Neural cell (in vitro differentiated cells): ENCODE measurements around the gene PMPCA. TPM values are rescaled to one million over a fixed set of nuclear protein-coding genes. Genes with fewer than 3 reads are reported as not detected.

Source experiments
- H2AFZ ChIP-seq: fragments of 200-600, 300-800 bp; sonication (generic), shearing (Covaris generic); 2 replicates; pipeline ENCODE4 v1.6.0; 2014; ENCODE audit warnings: low read depth, mild to moderate bottlenecking, antibody characterized with exemption, low read length, moderate library complexity
- H3F3A ChIP-seq: fragments of 200-600 bp; shearing (Covaris generic); 2 replicates; pipeline ENCODE4 v1.6.1; 2016; ENCODE audit warnings: mild to moderate bottlenecking, moderate library complexity, mixed read lengths, antibody characterized with exemption, low read length; ENCODE audit not compliant: insufficient read depth, poor library complexity, severe bottlenecking
- H3K27ac ChIP-seq: fragments of 200-600, 300-800 bp; sonication (generic), shearing (Covaris generic); 2 replicates; pipeline ENCODE4 v1.5.1; 2014; ENCODE audit warnings: mild to moderate bottlenecking, low read length, moderate library complexity
- H3K27me3 ChIP-seq: fragments of 300-800, 200-600 bp; sonication (generic), shearing (Covaris generic); 2 replicates; pipeline ENCODE4 v1.6.0; 2014; ENCODE audit warnings: mild to moderate bottlenecking, low read depth, low read length, moderate library complexity; ENCODE audit not compliant: insufficient read depth
- H3K36me3 ChIP-seq: fragments of 300-800, 200-600 bp; sonication (generic), shearing (Covaris generic); 2 replicates; pipeline ENCODE4 v1.5.1; 2014; ENCODE audit warnings: mild to moderate bottlenecking, antibody characterized with exemption, low read length, moderate library complexity; ENCODE audit not compliant: insufficient read depth
- H3K4me2 ChIP-seq: fragments of 300-800, 200-600 bp; sonication (generic), shearing (Covaris generic); 2 replicates; pipeline ENCODE4 v1.6.0; 2014; ENCODE audit warnings: mild to moderate bottlenecking, low read length
- H3K4me3 ChIP-seq: fragments of 300-800, 200-600 bp; sonication (generic), shearing (Covaris generic); 2 replicates; pipeline ENCODE4 v1.5.1; 2014; ENCODE audit warnings: mild to moderate bottlenecking, low read length, moderate library complexity
- H3K79me2 ChIP-seq: fragments of 200-600 bp; shearing (Covaris generic); replicated peaks from 2 replicates; pipeline ENCODE4 v1.6.0; 2014; ENCODE audit warnings: mild to moderate bottlenecking, low read length, moderate library complexity; ENCODE audit not compliant: insufficient read depth
- H3K9ac ChIP-seq: fragments of 300-800, 200-600 bp; sonication (generic), shearing (Covaris generic); 2 replicates; pipeline ENCODE4 v1.6.1; 2016; ENCODE audit warnings: mild to moderate bottlenecking, low read length, mixed read lengths
- H3K9me2 ChIP-seq: fragments of 200-600 bp; shearing (Covaris generic); 2 replicates; pipeline ENCODE4 v1.6.1; 2016; ENCODE audit warnings: mild to moderate bottlenecking, low read length, mixed read lengths; ENCODE audit not compliant: insufficient read depth
- H3K9me3 ChIP-seq: fragments of 200-600, 300-800 bp; sonication (generic), shearing (Covaris generic); 2 replicates; pipeline ENCODE4 v1.6.1; 2016; ENCODE audit warnings: mild to moderate bottlenecking, mixed run types, low read length, moderate library complexity, mixed read lengths
- H4K20me1 ChIP-seq: fragments of 200-600 bp; shearing (Covaris generic); 2 replicates; pipeline ENCODE4 v1.6.1; 2016; ENCODE audit warnings: mild to moderate bottlenecking, mixed run types; ENCODE audit not compliant: insufficient read depth
- EP300 ChIP-seq: fragments of 450-650 bp; conservative IDR thresholded peaks from 2 replicates; pipeline ENCODE4 v1.6.1; 2014; ENCODE audit warnings: antibody characterized with exemption, mild to moderate bottlenecking, moderate library complexity; ENCODE audit not compliant: poor library complexity, severe bottlenecking
- EZH2 ChIP-seq: fragments of 200-600, 300-800 bp; shearing (Covaris generic), sonication (generic); IDR thresholded peaks from 2 replicates; pipeline ENCODE4 v1.6.1; 2014; ENCODE audit warnings: antibody characterized with exemption, low read length, borderline replicate concordance, mild to moderate bottlenecking; ENCODE audit not compliant: insufficient read depth, poor library complexity, severe bottlenecking
- MXI1 ChIP-seq: fragments of 450-650 bp; conservative IDR thresholded peaks from 2 replicates; pipeline ENCODE4 v1.6.1; 2014; ENCODE audit warnings: antibody characterized with exemption, mild to moderate bottlenecking; ENCODE audit not compliant: poor library complexity, severe bottlenecking
- POLR2AphosphoS5 ChIP-seq: IDR thresholded peaks from 2 replicates; pipeline ENCODE4 v1.6.1; 2012
- RAD21 ChIP-seq: fragments of 450-650 bp; conservative IDR thresholded peaks from 2 replicates; pipeline ENCODE4 v1.6.1; 2014; ENCODE audit warnings: antibody characterized with exemption, mild to moderate bottlenecking, moderate library complexity
- SMC3 ChIP-seq: fragments of 450-650 bp; conservative IDR thresholded peaks from 2 replicates; pipeline ENCODE4 v1.6.1; 2014; ENCODE audit warnings: antibody characterized with exemption, mild to moderate bottlenecking, moderate library complexity; ENCODE audit not compliant: poor library complexity
- TAF1 ChIP-seq: IDR thresholded peaks from 2 replicates; pipeline ENCODE4 v1.6.1; 2012; ENCODE audit warnings: low read depth
- polyA plus RNA-seq: library from polyadenylated mRNA; depleted of rRNA; stranded (reverse); fragments of >200 nt; gene quantifications from 2 replicates; pipeline ENCODE4 v1.2.3, GENCODE V29; 2014
- TF ChIP-seq, protein P1 (sequence below): fragments of 450-650 bp; IDR thresholded peaks from 2 replicates; pipeline ENCODE4 v1.5.1; 2014; ENCODE audit warnings: antibody characterized with exemption, mild to moderate bottlenecking, moderate library complexity; ENCODE audit not compliant: poor library complexity, severe bottlenecking
- TF ChIP-seq, protein P2 (sequence below): IDR thresholded peaks from 2 replicates; pipeline ENCODE4 v1.6.1; 2012; ENCODE audit warnings: borderline replicate concordance

The PMPCA gene
- polyA plus RNA-seq, 1 donor from 2014 or later = 61.3 TPM

DNA sequence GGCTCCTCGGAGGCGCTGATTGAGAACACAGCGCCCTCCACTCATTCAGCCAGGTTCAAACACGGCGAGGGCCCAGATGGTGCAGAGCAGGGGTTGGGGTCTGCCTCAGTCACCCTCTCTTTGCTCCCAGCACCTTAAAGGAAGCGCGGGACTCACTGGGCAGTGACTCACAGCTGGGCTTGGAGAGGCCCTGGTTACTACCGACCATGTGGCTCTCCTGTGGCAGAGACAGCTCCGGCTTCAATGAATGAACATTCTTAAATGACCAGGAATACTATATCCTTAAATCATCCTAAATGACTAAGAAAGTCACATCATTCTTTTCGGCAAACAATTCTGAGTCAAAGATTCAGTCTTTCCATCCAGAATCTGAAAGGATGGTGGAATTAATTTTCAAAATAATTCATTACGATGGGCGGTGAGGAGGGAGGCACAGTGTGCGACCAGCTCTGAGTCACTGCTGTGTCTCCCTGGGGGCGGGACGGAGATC lies 30.8 kb downstream of the PMPCA start:
- Histone ChIP-seq H3K36me3 (peaks cover 6% of the 10 kb centered on the region), H3K4me3 (no peak overlapping the region), H3K79me2 (peaks cover 28% of the 10 kb centered on the region), H3K9me3 (no peaks in the 10 kb centered on the region), H3K27me3 (no peaks in the 10 kb centered on the region), H3K27ac (no peak overlapping the region), H3K9ac (no peak overlapping the region), H3K4me2 (no peak overlapping the region), H3F3A (no peaks in the 10 kb centered on the region), H4K20me1 (no peaks in the 10 kb centered on the region), H2AFZ (no peak overlapping the region), H3K9me2 (no peaks in the 10 kb centered on the region)
- TF ChIP-seq, protein P1, sequence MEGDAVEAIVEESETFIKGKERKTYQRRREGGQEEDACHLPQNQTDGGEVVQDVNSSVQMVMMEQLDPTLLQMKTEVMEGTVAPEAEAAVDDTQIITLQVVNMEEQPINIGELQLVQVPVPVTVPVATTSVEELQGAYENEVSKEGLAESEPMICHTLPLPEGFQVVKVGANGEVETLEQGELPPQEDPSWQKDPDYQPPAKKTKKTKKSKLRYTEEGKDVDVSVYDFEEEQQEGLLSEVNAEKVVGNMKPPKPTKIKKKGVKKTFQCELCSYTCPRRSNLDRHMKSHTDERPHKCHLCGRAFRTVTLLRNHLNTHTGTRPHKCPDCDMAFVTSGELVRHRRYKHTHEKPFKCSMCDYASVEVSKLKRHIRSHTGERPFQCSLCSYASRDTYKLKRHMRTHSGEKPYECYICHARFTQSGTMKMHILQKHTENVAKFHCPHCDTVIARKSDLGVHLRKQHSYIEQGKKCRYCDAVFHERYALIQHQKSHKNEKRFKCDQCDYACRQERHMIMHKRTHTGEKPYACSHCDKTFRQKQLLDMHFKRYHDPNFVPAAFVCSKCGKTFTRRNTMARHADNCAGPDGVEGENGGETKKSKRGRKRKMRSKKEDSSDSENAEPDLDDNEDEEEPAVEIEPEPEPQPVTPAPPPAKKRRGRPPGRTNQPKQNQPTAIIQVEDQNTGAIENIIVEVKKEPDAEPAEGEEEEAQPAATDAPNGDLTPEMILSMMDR = no peak
- TF ChIP-seq EZH2 (no peak), TAF1 (no peak), MXI1 (no peak), RAD21 (no peak)
- TF ChIP-seq, protein P2, sequence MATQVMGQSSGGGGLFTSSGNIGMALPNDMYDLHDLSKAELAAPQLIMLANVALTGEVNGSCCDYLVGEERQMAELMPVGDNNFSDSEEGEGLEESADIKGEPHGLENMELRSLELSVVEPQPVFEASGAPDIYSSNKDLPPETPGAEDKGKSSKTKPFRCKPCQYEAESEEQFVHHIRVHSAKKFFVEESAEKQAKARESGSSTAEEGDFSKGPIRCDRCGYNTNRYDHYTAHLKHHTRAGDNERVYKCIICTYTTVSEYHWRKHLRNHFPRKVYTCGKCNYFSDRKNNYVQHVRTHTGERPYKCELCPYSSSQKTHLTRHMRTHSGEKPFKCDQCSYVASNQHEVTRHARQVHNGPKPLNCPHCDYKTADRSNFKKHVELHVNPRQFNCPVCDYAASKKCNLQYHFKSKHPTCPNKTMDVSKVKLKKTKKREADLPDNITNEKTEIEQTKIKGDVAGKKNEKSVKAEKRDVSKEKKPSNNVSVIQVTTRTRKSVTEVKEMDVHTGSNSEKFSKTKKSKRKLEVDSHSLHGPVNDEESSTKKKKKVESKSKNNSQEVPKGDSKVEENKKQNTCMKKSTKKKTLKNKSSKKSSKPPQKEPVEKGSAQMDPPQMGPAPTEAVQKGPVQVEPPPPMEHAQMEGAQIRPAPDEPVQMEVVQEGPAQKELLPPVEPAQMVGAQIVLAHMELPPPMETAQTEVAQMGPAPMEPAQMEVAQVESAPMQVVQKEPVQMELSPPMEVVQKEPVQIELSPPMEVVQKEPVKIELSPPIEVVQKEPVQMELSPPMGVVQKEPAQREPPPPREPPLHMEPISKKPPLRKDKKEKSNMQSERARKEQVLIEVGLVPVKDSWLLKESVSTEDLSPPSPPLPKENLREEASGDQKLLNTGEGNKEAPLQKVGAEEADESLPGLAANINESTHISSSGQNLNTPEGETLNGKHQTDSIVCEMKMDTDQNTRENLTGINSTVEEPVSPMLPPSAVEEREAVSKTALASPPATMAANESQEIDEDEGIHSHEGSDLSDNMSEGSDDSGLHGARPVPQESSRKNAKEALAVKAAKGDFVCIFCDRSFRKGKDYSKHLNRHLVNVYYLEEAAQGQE = no peak

DNA sequence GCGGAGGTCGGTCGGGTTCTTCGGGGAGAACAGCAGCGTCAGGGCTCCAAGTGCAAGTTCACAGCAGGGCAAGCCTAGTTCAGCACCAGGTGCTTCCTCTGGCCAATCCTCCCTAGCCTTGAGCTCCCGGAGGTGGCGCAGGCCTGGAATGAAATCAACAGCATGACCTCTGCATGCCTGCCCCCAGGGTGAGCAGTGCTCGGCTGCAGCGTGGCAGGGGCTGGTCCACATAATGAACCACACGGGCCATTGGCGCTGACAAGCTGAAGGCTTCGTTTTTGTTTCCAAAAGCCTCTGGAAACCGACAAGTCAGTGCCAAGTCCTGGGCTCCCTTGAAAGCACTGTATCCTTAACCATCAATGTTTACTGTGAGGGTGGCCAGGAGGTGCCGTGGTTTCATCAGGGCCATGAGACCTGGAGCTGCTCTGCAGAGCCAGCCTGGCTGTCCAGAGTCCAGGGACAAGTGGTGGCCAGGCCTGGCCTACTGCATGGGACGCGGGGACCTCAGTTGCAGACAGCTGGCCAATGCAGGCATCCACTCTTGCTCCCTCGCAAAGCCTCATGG lies 31.3 kb downstream of the PMPCA start:
- no peaks in the 10 kb centered on the region for H4K20me1 ChIP-seq
- no peaks in the 10 kb centered on the region for H3K9me3 ChIP-seq
- H2AFZ ChIP-seq = no peak overlapping the region
- H3F3A ChIP-seq = no peaks in the 10 kb centered on the region
- peaks cover 6% of the 10 kb centered on the region for H3K36me3 ChIP-seq
- H3K4me2 ChIP-seq = no peak overlapping the region
- no peaks in the 10 kb centered on the region for H3K27me3 ChIP-seq
- TF ChIP-seq SMC3 = no peak
- TF ChIP-seq RAD21 = no peak
- no peak for TF ChIP-seq EP300
- TF ChIP-seq, protein P1 = no peak
- TF ChIP-seq TAF1 = no peak
- no peak for TF ChIP-seq EZH2
- TF ChIP-seq MXI1 = no peak
- no peak for TF ChIP-seq POLR2AphosphoS5
- no peak overlapping the region for H3K4me3 ChIP-seq
- peaks cover 23% of the 10 kb centered on the region for H3K79me2 ChIP-seq
- no peak overlapping the region for H3K9ac ChIP-seq
- H3K27ac ChIP-seq = no peak overlapping the region
- no peaks in the 10 kb centered on the region for H3K9me2 ChIP-seq
